ENCODE data around the gene CORIN. TPM values are rescaled to one million over a fixed set of nuclear protein-coding genes. Genes with fewer than 3 reads are reported as not detected.

Gene CORIN
- total RNA-seq, 1 donor from 2014 or later, result 2.1 TPM

GRCh38 chr4:47720787-47721186, 117.1 kb downstream of the CORIN start:
- H3K27me3 Mint-ChIP-seq (ENCODE audit: low read depth), result peaks cover 31% of the 10 kb centered on the region
- peaks cover 2% of the 10 kb centered on the region for H3K36me3 Mint-ChIP-seq (ENCODE audit: low read depth)
- no peak overlapping the region for H3K4me3 Mint-ChIP-seq (ENCODE audit: unreplicated experiment)
- no peak for TF ChIP-seq CTCF (IDR thresholded peaks at IDR 0.05)
- no peaks in the 10 kb centered on the region for H3K9me3 Mint-ChIP-seq (ENCODE audit: low read depth)
- no peak overlapping the region for H3K27ac Mint-ChIP-seq (ENCODE audit: unreplicated experiment)
- DNase-seq (ENCODE audit: low spot score), result no peak
- no peaks in the 10 kb centered on the region for H3K4me1 Mint-ChIP-seq (ENCODE audit: low read depth)

GRCh38 chr4:47719576-47719975, 118.3 kb downstream of the CORIN start:
- Mint-ChIP-seq H3K4me3 (ENCODE audit: unreplicated experiment) (no peak overlapping the region), H3K9me3 (ENCODE audit: low read depth) (no peaks in the 10 kb centered on the region), H3K4me1 (ENCODE audit: low read depth) (no peaks in the 10 kb centered on the region), H3K36me3 (ENCODE audit: low read depth) (peaks cover 2% of the 10 kb centered on the region), H3K27me3 (ENCODE audit: low read depth) (peaks cover 38% of the 10 kb centered on the region), H3K27ac (ENCODE audit: unreplicated experiment) (no peak overlapping the region)
- no peak for DNase-seq (ENCODE audit: low spot score)
- TF ChIP-seq CTCF (IDR thresholded peaks at IDR 0.05), result no peak

- Mint-ChIP-seq H3K27me3 (ENCODE audit: low read depth) (peaks cover 41% of the 10 kb centered on the region), H3K27ac (ENCODE audit: unreplicated experiment) (no peak overlapping the region), H3K36me3 (ENCODE audit: low read depth) (peaks cover 2% of the 10 kb centered on the region), H3K9me3 (ENCODE audit: low read depth) (no peaks in the 10 kb centered on the region), H3K4me3 (ENCODE audit: unreplicated experiment) (no peak overlapping the region), H3K4me1 (ENCODE audit: low read depth) (no peaks in the 10 kb centered on the region)
- no peak for TF ChIP-seq CTCF (IDR thresholded peaks at IDR 0.05)
- no peak for DNase-seq (ENCODE audit: low spot score)
These were observed 119.2 kb downstream of the CORIN start for GRCh38 chr4:47718696-47719095.

- Mint-ChIP-seq H3K4me1 (ENCODE audit: low read depth) (no peaks in the 10 kb centered on the region), H3K36me3 (ENCODE audit: low read depth) (peaks cover 2% of the 10 kb centered on the region), H3K27ac (ENCODE audit: unreplicated experiment) (no peak overlapping the region), H3K4me3 (ENCODE audit: unreplicated experiment) (no peak overlapping the region), H3K9me3 (ENCODE audit: low read depth) (no peaks in the 10 kb centered on the region), H3K27me3 (ENCODE audit: low read depth) (peaks cover 42% of the 10 kb centered on the region)
- no peak for DNase-seq (ENCODE audit: low spot score)
- TF ChIP-seq CTCF (IDR thresholded peaks at IDR 0.05), result no peak
These were observed 120.7 kb downstream of the CORIN start for GRCh38 chr4:47717188-47717587.

- Mint-ChIP-seq H3K27ac (ENCODE audit: unreplicated experiment) (no peak overlapping the region), H3K4me1 (ENCODE audit: low read depth) (no peaks in the 10 kb centered on the region), H3K9me3 (ENCODE audit: low read depth) (no peaks in the 10 kb centered on the region), H3K27me3 (ENCODE audit: low read depth) (peaks cover 49% of the 10 kb centered on the region), H3K36me3 (ENCODE audit: low read depth) (peaks cover 2% of the 10 kb centered on the region), H3K4me3 (ENCODE audit: unreplicated experiment) (no peak overlapping the region)
- TF ChIP-seq CTCF (IDR thresholded peaks at IDR 0.05), result no peak
- DNase-seq (ENCODE audit: low spot score), result no peak
These were observed 122.0 kb downstream of the CORIN start for GRCh38 chr4:47715716-47716416.
